Activated CD8-positive, alpha-beta memory T cell treated with anti-CD3 and anti-CD28 coated beads, Interleukin-2, amount 50 U/mL, for 1 hour (primary cell): ENCODE results near the gene APBB1.

Experiments
- DNase-seq: peaks from one replicate; pipeline ENCODE4 v3.0.0-alpha.2; 2020; ENCODE audit errors: extremely low read depth

The APBB1 gene

GRCh38 chr11:6419009-6419631, at the start of gene APBB1:
APBB1 (minus strand) TSS chr11:6419094; CDS start chr11:6411347, 7,747 bp downstream.
- peak; percentile 34 for DNase-seq

GRCh38 chr11:6459099-6459450, 40.2 kb upstream of the APBB1 start:
- no peak for DNase-seq

GRCh38 chr11:6458352-6459098, 39.6 kb upstream of the APBB1 start:
- no peak for DNase-seq

GRCh38 chr11:6457581-6458320, 38.9 kb upstream of the APBB1 start:
- no peak for DNase-seq

- no peak for DNase-seq
These were observed 37.6 kb upstream of the APBB1 start for GRCh38 chr11:6456361-6457073.

GRCh38 chr11:6455070-6455469, 36.2 kb upstream of the APBB1 start:
- DNase-seq = no peak

- DNase-seq = no peak
These were observed 34.3 kb upstream of the APBB1 start for GRCh38 chr11:6453152-6453551.

GRCh38 chr11:6452219-6452618, 33.3 kb upstream of the APBB1 start:
- DNase-seq = no peak

- no peak for DNase-seq
These were observed 29.7 kb upstream of the APBB1 start for GRCh38 chr11:6448574-6448973.

- DNase-seq = peak; percentile 19
These were observed 24.5 kb upstream of the APBB1 start for GRCh38 chr11:6443269-6444003.

GRCh38 chr11:6442441-6442840, 23.5 kb upstream of the APBB1 start:
- no peak for DNase-seq

- no peak for DNase-seq
These were observed 22.0 kb upstream of the APBB1 start, which contains the start of gene HPX for GRCh38 chr11:6440906-6441358. HPX (minus strand) TSS chr11:6440987; CDS start chr11:6440963, 24 bp downstream.

- no peak for DNase-seq
These were observed 20.2 kb upstream of the APBB1 start for GRCh38 chr11:6438979-6439571.

GRCh38 chr11:6437993-6438392, 19.1 kb upstream of the APBB1 start:
- DNase-seq = no peak

- no peak for DNase-seq
These were observed 18.5 kb upstream of the APBB1 start for GRCh38 chr11:6437423-6437822.

- DNase-seq = no peak
These were observed 15.2 kb upstream of the APBB1 start for GRCh38 chr11:6433998-6434660.

- DNase-seq = no peak
These were observed 13.0 kb upstream of the APBB1 start for GRCh38 chr11:6431861-6432260.

GRCh38 chr11:6427516-6427915, 8.6 kb upstream of the APBB1 start:
- no peak for DNase-seq

- no peak for DNase-seq
These were observed 1.8 kb upstream of the APBB1 start for GRCh38 chr11:6420677-6421076.

- no peak for DNase-seq
These were observed 311 bp downstream of the APBB1 start for GRCh38 chr11:6418557-6419008.
